Mammary epithelial cell (primary cell): Measurements from ENCODE around the gene LHX2.

Experiments used
- EZH2 ChIP-seq: IDR thresholded peaks from 2 replicates; pipeline ENCODE4 v1.6.1; 2012; ENCODE audit warnings: low read length, inconsistent platforms, borderline replicate concordance
- TF ChIP-seq, protein P1 (sequence below), 2 donors: IDR thresholded peaks in 1 of 2; conservative IDR thresholded peaks in 1 of 2; 2 replicates each; pipeline ENCODE4 v1.5.1; 2011 to 2012; ENCODE audit warnings: inconsistent platforms in 2 of 2, low read length in 2 of 2, mild to moderate bottlenecking in 2 of 2, control low read depth in 1 of 2, low read depth in 1 of 2; ENCODE audit not compliant: insufficient read depth in 1 of 2; ENCODE audit errors: extremely low read depth in 1 of 2

DNA sequence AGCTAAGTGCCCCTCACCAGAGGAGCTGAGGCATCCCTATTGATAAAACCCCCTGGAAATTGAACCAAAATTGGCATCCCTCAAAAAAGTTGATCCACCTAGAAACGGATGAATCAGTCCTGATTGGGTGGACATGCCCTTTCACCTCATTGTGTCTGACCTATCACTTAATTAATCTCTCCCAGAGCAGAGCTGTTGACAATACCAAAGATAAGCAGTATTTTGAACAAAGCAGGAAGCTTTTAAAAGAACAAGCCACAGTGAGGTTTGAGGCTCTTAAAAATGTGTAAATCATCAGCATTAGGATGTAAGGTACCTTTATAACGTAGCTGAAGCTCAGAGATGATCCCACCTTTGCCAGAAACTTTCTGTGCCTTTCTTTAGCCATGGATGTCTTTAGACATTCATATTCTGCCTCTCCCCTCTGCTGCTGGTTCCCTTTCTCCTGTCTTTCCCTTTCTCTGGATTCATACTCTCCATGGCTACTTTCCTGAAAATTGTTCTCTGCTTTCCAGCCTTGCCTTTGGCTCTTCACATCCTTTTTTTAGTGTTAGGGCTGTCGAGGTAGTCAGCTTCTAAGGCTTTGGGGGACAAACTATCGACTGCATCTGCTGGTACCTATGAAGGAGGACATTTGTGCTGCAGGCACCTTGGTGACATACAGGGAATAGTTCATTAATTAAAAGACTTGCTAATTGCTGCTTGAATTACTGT is 7.8 kb upstream of the LHX2 start:
- TF ChIP-seq, protein P1, sequence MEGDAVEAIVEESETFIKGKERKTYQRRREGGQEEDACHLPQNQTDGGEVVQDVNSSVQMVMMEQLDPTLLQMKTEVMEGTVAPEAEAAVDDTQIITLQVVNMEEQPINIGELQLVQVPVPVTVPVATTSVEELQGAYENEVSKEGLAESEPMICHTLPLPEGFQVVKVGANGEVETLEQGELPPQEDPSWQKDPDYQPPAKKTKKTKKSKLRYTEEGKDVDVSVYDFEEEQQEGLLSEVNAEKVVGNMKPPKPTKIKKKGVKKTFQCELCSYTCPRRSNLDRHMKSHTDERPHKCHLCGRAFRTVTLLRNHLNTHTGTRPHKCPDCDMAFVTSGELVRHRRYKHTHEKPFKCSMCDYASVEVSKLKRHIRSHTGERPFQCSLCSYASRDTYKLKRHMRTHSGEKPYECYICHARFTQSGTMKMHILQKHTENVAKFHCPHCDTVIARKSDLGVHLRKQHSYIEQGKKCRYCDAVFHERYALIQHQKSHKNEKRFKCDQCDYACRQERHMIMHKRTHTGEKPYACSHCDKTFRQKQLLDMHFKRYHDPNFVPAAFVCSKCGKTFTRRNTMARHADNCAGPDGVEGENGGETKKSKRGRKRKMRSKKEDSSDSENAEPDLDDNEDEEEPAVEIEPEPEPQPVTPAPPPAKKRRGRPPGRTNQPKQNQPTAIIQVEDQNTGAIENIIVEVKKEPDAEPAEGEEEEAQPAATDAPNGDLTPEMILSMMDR (conservative IDR thresholded peaks at IDR 0.05 in 1 of 2, IDR thresholded peaks at IDR 0.05 in 1 of 2; ENCODE audit: extremely low read depth in 1 of 2, insufficient read depth in 1 of 2, low read depth in 1 of 2, low read length in 2 of 2): no peak
- peak; percentile 57 for TF ChIP-seq EZH2
